Measurements from ENCODE around the gene PARP14. TPM values are rescaled to one million over a fixed set of nuclear protein-coding genes. Genes with fewer than 3 reads are reported as not detected.

The PARP14 gene
- total and polyA plus RNA-seq, 2 experiments from 2014 or later: 8.5 to 33.1 TPM

- TF ChIP-seq EZH2 (IDR thresholded peaks at IDR 0.05; ENCODE audit: borderline replicate concordance) (no peak), CTCF (IDR thresholded peaks at IDR 0.05; ENCODE audit: poor library complexity) (no peak), EZH2phosphoT487 (IDR thresholded peaks at IDR 0.05; ENCODE audit: low read depth, severe bottlenecking, unreplicated experiment) (no peak)
- Histone ChIP-seq H3K9me3 (ENCODE audit: low read depth) (no peaks in the 10 kb centered on the region), H3K4me2 (no peak overlapping the region), H3K4me1 (ENCODE audit: insufficient read depth) (no peaks in the 10 kb centered on the region), H3K36me3 (replicated peaks; ENCODE audit: insufficient read depth, low read depth) (no peaks in the 10 kb centered on the region), H2AFZ (no peak overlapping the region), H3K4me3 (no peak overlapping the region), H3K79me2 (no peaks in the 10 kb centered on the region), H3K9me2 (replicated peaks; ENCODE audit: insufficient read depth) (no peaks in the 10 kb centered on the region), H3K27me3 (no peaks in the 10 kb centered on the region), H4K20me1 (ENCODE audit: insufficient read depth, poor library complexity, severe bottlenecking) (no peaks in the 10 kb centered on the region), H3K27ac (no peak overlapping the region)
- DNase-seq (ENCODE audit: low spot score): no peak
- 70% methylated on average over 4 of the region's 4 CpGs for WGBS (ENCODE audit: low lambda C conversion rate, missing lambda C conversion rate)
Measured at GRCh38 chr3:122665226-122665786, 15.3 kb upstream of the PARP14 start.

- no peaks in the 10 kb centered on the region for H3K4me1 ChIP-seq (ENCODE audit: insufficient read depth)
- no peaks in the 10 kb centered on the region for H3K9me2 ChIP-seq (replicated peaks; ENCODE audit: insufficient read depth)
- no peaks in the 10 kb centered on the region for H3K79me2 ChIP-seq
- no peaks in the 10 kb centered on the region for H3K27me3 ChIP-seq
- no peak overlapping the region for H3K4me3 ChIP-seq
- H4K20me1 ChIP-seq (ENCODE audit: insufficient read depth, poor library complexity, severe bottlenecking): no peaks in the 10 kb centered on the region
- DNase-seq (ENCODE audit: low spot score): no peak
- no peak overlapping the region for H2AFZ ChIP-seq
- H3K9me3 ChIP-seq (ENCODE audit: low read depth): no peaks in the 10 kb centered on the region
- no peak overlapping the region for H3K4me2 ChIP-seq
- H3K36me3 ChIP-seq (replicated peaks; ENCODE audit: insufficient read depth, low read depth): no peaks in the 10 kb centered on the region
- no peak for TF ChIP-seq EZH2 (IDR thresholded peaks at IDR 0.05; ENCODE audit: borderline replicate concordance)
- TF ChIP-seq CTCF (IDR thresholded peaks at IDR 0.05; ENCODE audit: poor library complexity): no peak
- no peak for TF ChIP-seq EZH2phosphoT487 (IDR thresholded peaks at IDR 0.05; ENCODE audit: low read depth, severe bottlenecking, unreplicated experiment)
- H3K27ac ChIP-seq: no peak overlapping the region
Measured at GRCh38 chr3:122665881-122666280, 14.8 kb upstream of the PARP14 start.

- Histone ChIP-seq H3K27ac (peak overlapping the region; percentile 64), H3K9me3 (ENCODE audit: low read depth) (no peaks in the 10 kb centered on the region), H3K4me2 (no peak overlapping the region), H4K20me1 (ENCODE audit: insufficient read depth, poor library complexity, severe bottlenecking) (no peaks in the 10 kb centered on the region), H3K4me3 (no peak overlapping the region), H3K79me2 (no peaks in the 10 kb centered on the region), H3K4me1 (ENCODE audit: insufficient read depth) (no peaks in the 10 kb centered on the region), H3K27me3 (no peaks in the 10 kb centered on the region), H2AFZ (no peak overlapping the region), H3K36me3 (replicated peaks; ENCODE audit: insufficient read depth, low read depth) (no peaks in the 10 kb centered on the region), H3K9me2 (replicated peaks; ENCODE audit: insufficient read depth) (no peaks in the 10 kb centered on the region)
- TF ChIP-seq CTCF (IDR thresholded peaks at IDR 0.05; ENCODE audit: poor library complexity): no peak
- no peak for TF ChIP-seq EZH2phosphoT487 (IDR thresholded peaks at IDR 0.05; ENCODE audit: low read depth, severe bottlenecking, unreplicated experiment)
- TF ChIP-seq EZH2 (IDR thresholded peaks at IDR 0.05; ENCODE audit: borderline replicate concordance): no peak
- DNase-seq (ENCODE audit: low spot score): peak; percentile 54
- 86% methylated on average over 8 of the region's 8 CpGs for WGBS (ENCODE audit: low lambda C conversion rate, missing lambda C conversion rate)
Measured at GRCh38 chr3:122668930-122669730, 11.5 kb upstream of the PARP14 start.

Data from hepatocyte (in vitro differentiated cells).